ENCODE measurements around the gene HCST.

DNA sequence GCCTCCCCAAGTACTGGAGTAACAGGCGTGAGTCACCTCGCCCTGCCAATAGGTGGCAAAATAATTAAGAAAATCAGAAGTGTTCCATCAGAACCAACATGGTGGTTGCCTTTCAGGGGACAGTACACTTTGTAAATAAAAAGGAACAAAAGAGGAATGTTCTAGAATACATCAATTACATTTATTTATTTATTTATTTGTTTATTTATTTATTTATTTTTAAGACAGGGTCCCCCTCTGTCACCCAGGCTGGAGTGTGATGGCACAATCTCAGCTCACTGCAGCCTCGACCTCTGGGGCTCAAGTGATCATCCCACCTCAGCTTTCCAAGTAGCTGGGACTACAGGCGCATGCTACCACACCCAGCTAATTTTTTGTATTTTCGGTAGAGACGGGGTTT is 18.7 kb downstream of the HCST start:
- TF ChIP-seq, protein P1, sequence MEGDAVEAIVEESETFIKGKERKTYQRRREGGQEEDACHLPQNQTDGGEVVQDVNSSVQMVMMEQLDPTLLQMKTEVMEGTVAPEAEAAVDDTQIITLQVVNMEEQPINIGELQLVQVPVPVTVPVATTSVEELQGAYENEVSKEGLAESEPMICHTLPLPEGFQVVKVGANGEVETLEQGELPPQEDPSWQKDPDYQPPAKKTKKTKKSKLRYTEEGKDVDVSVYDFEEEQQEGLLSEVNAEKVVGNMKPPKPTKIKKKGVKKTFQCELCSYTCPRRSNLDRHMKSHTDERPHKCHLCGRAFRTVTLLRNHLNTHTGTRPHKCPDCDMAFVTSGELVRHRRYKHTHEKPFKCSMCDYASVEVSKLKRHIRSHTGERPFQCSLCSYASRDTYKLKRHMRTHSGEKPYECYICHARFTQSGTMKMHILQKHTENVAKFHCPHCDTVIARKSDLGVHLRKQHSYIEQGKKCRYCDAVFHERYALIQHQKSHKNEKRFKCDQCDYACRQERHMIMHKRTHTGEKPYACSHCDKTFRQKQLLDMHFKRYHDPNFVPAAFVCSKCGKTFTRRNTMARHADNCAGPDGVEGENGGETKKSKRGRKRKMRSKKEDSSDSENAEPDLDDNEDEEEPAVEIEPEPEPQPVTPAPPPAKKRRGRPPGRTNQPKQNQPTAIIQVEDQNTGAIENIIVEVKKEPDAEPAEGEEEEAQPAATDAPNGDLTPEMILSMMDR (IDR thresholded peaks at IDR 0.05): no peak
- TF ChIP-seq POLR2AphosphoS5 (IDR thresholded peaks at IDR 0.05) (no peak), POLR2A (IDR thresholded peaks at IDR 0.05) (no peak), EP300 (IDR thresholded peaks at IDR 0.05) (no peak)

Data from sigmoid colon (tissue), 4 donors.